Head of caudate nucleus (tissue), 42 donors: ENCODE measurements around the gene MELK.
"Not testable (repeated sequence)": the region's sequence is repeated elsewhere in the genome, so short reads cannot be mapped to it uniquely, and the experiment has no call there.

Source experiments
- DNase-seq, 42 donors: peaks; one replicate each; pipeline versions ENCODE4 v3.0.0 to v3.0.0-alpha.2; 2020 to 2021; ENCODE audit warnings: mixed read lengths in 7 of 42
- intact Hi-C: fragments of 100-400 bp; cut with DNase I; formaldehyde crosslinking; loops from one replicate; pipeline ENCODE4 v1.15.0; 2022

MELK gene

GRCh38 chr9:36574045-36574444 lies 1.4 kb downstream of the MELK start:
- DNase-seq, intact Hi-C loops: not testable (repeated sequence)

- intact Hi-C loops, result no loop called here
- no peak for DNase-seq
These were observed 2.8 kb downstream of the MELK start for GRCh38 chr9:36575411-36575882.

- intact Hi-C loops, result no loop called here
- no peak for DNase-seq
These were observed 4.2 kb downstream of the MELK start for GRCh38 chr9:36576866-36577265.

GRCh38 chr9:36584620-36585460 lies 12.1 kb downstream of the MELK start:
- DNase-seq, result no peak
- intact Hi-C loops, result no loop called here

GRCh38 chr9:36590231-36590630 lies 17.5 kb downstream of the MELK start:
- no peak for DNase-seq
- intact Hi-C loops, result no loop called here

- intact Hi-C loops, result no loop called here
- DNase-seq, result no peak
These were observed 20.3 kb downstream of the MELK start for GRCh38 chr9:36592801-36593583.

GRCh38 chr9:36594213-36594612 lies 21.5 kb downstream of the MELK start:
- intact Hi-C loops, result no loop called here
- DNase-seq, result no peak

- no peak for DNase-seq
- intact Hi-C loops, result no loop called here
These were observed 24.9 kb downstream of the MELK start for GRCh38 chr9:36597412-36598178.

- DNase-seq, result no peak
- intact Hi-C loops, result no loop called here
These were observed 25.6 kb downstream of the MELK start for GRCh38 chr9:36598273-36598672.

GRCh38 chr9:36603006-36603405 lies 30.3 kb downstream of the MELK start:
- intact Hi-C loops, result no loop called here
- DNase-seq, result no peak

GRCh38 chr9:36609306-36609705 lies 36.6 kb downstream of the MELK start:
- DNase-seq, result no peak
- intact Hi-C loops, result no loop called here

GRCh38 chr9:36622121-36622520 lies 49.4 kb downstream of the MELK start:
- intact Hi-C loops, result no loop called here
- DNase-seq, result no peak

- no peak for DNase-seq
- intact Hi-C loops, result no loop called here
These were observed 50.6 kb downstream of the MELK start for GRCh38 chr9:36623280-36623679.

GRCh38 chr9:36625006-36625615 lies 52.4 kb downstream of the MELK start:
- intact Hi-C loops, result no loop called here
- DNase-seq, result peak; percentile 7 to 87 (median 53)

- DNase-seq, result peak in 2 of 42 donors; percentile 5 to 12
- intact Hi-C loops, result no loop called here
These were observed 60.2 kb downstream of the MELK start for GRCh38 chr9:36632892-36633291.

- peak in 5 of 42 donors; percentile 5 to 22 (median 11) for DNase-seq
- intact Hi-C loops, result no loop called here
These were observed 65.0 kb downstream of the MELK start for GRCh38 chr9:36637491-36638270.

GRCh38 chr9:36640771-36641381 lies 68.2 kb downstream of the MELK start:
- intact Hi-C loops, result no loop called here
- no peak for DNase-seq

- intact Hi-C loops, result no loop called here
- no peak for DNase-seq
These were observed 70.1 kb downstream of the MELK start for GRCh38 chr9:36642817-36643216.
